Hepatocyte (in vitro differentiated cells): Measurements from ENCODE around the gene CAPZB. TPM values are rescaled to one million over a fixed set of nuclear protein-coding genes. Genes with fewer than 3 reads are reported as not detected.

Experiments
- DNase-seq: peaks from one replicate; pipeline ENCODE4 v3.0.0-alpha.2; 2016; ENCODE audit warnings: low spot score
- H2AFZ ChIP-seq: fragments of 200-600 bp; sonication (generic); 2 replicates; pipeline ENCODE4 v1.6.0; 2016; ENCODE audit warnings: antibody characterized with exemption, mild to moderate bottlenecking
- H3K27ac ChIP-seq: fragments of 200-600 bp; sonication (generic); 2 replicates; pipeline ENCODE4 v1.5.1; 2016; ENCODE audit warnings: mild to moderate bottlenecking
- H3K27me3 ChIP-seq: fragments of 200-600 bp; sonication (generic); 2 replicates; pipeline ENCODE4 v1.6.1; 2016
- H3K36me3 ChIP-seq: fragments of 200-600 bp; sonication (generic); replicated peaks from 2 replicates; pipeline ENCODE4 v1.5.1; 2016; ENCODE audit warnings: low read depth; ENCODE audit not compliant: insufficient read depth
- H3K4me1 ChIP-seq: fragments of 200-600 bp; sonication (generic); 2 replicates; pipeline ENCODE4 v1.5.1; 2016; ENCODE audit warnings: mild to moderate bottlenecking, moderate library complexity; ENCODE audit not compliant: insufficient read depth
- H3K4me2 ChIP-seq: fragments of 200-600 bp; sonication (generic); 2 replicates; pipeline ENCODE4 v1.6.0; 2016
- H3K4me3 ChIP-seq: fragments of 200-600 bp; sonication (generic); 2 replicates; pipeline ENCODE4 v1.5.1; 2016; ENCODE audit warnings: mild to moderate bottlenecking
- H3K79me2 ChIP-seq: fragments of 200-600 bp; sonication (generic); 2 replicates; pipeline ENCODE4 v1.6.0; 2017; ENCODE audit warnings: mild to moderate bottlenecking
- H3K9me2 ChIP-seq: fragments of 200-600 bp; sonication (generic); replicated peaks from 2 replicates; pipeline ENCODE4 v1.6.0; 2017; ENCODE audit warnings: mild to moderate bottlenecking; ENCODE audit not compliant: insufficient read depth
- H3K9me3 ChIP-seq: fragments of 200-600 bp; sonication (generic); 2 replicates; pipeline ENCODE4 v1.5.1; 2016; ENCODE audit warnings: low read depth, mild to moderate bottlenecking
- H4K20me1 ChIP-seq: fragments of 200-600 bp; sonication (generic); 2 replicates; pipeline ENCODE4 v1.6.0; 2016; ENCODE audit warnings: mild to moderate bottlenecking; ENCODE audit not compliant: insufficient read depth, poor library complexity, severe bottlenecking
- EZH2 ChIP-seq: fragments of 200-600 bp; sonication (generic); IDR thresholded peaks from 2 replicates; pipeline ENCODE4 v1.6.1; 2016; ENCODE audit warnings: antibody characterized with exemption, mild to moderate bottlenecking, borderline replicate concordance
- EZH2phosphoT487 ChIP-seq: fragments of 200-600 bp; sonication (generic); IDR thresholded peaks from one replicate; pipeline ENCODE4 v1.6.1; 2018; ENCODE audit warnings: antibody characterized with exemption, mild to moderate bottlenecking, low read depth, moderate library complexity; ENCODE audit not compliant: unreplicated experiment, severe bottlenecking
- WGBS: methylation state at CpG from one replicate; pipeline ENCODE4 v1.1.6; 2016; ENCODE audit warnings: low lambda C conversion rate; ENCODE audit errors: missing lambda C conversion rate; 5-methylcytosine and 5-hydroxymethylcytosine counted together
- polyA plus RNA-seq: library from polyadenylated mRNA; unstranded; fragments of >200 nt; fragmentation: Nextera tagmentation; extraction: Ambion mirVana; gene quantifications from 2 replicates; pipeline ENCODE4 v1.2.1, GENCODE V29; 2016
- total RNA-seq: library from RNA; depleted of rRNA; stranded (reverse); fragments of >200 nt; gene quantifications from 2 replicates; pipeline ENCODE4 v1.2.3, GENCODE V29; 2014
- TF ChIP-seq, protein P1 (sequence below): fragments of 200-600 bp; sonication (generic); IDR thresholded peaks from 2 replicates; pipeline ENCODE4 v1.5.1; 2016; ENCODE audit warnings: antibody characterized with exemption, mild to moderate bottlenecking; ENCODE audit not compliant: poor library complexity

CAPZB gene
- total and polyA plus RNA-seq, 2 experiments from 2014 or later: 139 to 261 TPM

DNA sequence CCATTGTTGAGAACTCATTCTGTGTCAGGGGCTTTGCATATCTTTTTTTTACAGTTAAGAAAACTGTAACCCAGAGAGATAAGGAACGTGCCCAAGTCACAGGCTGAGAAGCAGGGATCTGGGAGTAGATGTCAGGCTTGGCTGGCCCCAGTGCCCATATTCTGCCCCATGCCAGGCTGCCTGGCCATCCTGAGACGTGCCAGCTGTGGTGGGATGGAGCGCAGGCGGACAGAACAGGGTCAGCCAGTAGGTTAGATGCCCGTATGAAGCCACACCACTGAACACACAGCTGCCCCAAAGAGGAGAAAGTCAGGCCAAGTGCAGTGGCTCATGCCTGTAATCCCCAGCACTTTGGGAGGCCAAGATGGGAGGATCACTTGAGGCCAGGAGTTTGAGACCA is 117.3 kb downstream of the CAPZB start:
- H3K9me3 ChIP-seq: no peaks in the 10 kb centered on the region
- no peak overlapping the region for H3K4me3 ChIP-seq
- H2AFZ ChIP-seq: no peak overlapping the region
- H3K9me2 ChIP-seq: no peaks in the 10 kb centered on the region
- no peaks in the 10 kb centered on the region for H3K27me3 ChIP-seq
- TF ChIP-seq EZH2phosphoT487 (no peak), EZH2 (no peak)
- TF ChIP-seq, protein P1, sequence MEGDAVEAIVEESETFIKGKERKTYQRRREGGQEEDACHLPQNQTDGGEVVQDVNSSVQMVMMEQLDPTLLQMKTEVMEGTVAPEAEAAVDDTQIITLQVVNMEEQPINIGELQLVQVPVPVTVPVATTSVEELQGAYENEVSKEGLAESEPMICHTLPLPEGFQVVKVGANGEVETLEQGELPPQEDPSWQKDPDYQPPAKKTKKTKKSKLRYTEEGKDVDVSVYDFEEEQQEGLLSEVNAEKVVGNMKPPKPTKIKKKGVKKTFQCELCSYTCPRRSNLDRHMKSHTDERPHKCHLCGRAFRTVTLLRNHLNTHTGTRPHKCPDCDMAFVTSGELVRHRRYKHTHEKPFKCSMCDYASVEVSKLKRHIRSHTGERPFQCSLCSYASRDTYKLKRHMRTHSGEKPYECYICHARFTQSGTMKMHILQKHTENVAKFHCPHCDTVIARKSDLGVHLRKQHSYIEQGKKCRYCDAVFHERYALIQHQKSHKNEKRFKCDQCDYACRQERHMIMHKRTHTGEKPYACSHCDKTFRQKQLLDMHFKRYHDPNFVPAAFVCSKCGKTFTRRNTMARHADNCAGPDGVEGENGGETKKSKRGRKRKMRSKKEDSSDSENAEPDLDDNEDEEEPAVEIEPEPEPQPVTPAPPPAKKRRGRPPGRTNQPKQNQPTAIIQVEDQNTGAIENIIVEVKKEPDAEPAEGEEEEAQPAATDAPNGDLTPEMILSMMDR: no peak
- no peaks in the 10 kb centered on the region for H3K36me3 ChIP-seq
- DNase-seq: no peak
- H4K20me1 ChIP-seq: peaks cover 18% of the 10 kb centered on the region
- peaks cover 29% of the 10 kb centered on the region for H3K79me2 ChIP-seq
- WGBS: 94% methylated on average over 5 of the region's 5 CpGs
- H3K4me2 ChIP-seq: no peak overlapping the region
- H3K27ac ChIP-seq: no peak overlapping the region
- H3K4me1 ChIP-seq: peaks cover 13% of the 10 kb centered on the region

DNA sequence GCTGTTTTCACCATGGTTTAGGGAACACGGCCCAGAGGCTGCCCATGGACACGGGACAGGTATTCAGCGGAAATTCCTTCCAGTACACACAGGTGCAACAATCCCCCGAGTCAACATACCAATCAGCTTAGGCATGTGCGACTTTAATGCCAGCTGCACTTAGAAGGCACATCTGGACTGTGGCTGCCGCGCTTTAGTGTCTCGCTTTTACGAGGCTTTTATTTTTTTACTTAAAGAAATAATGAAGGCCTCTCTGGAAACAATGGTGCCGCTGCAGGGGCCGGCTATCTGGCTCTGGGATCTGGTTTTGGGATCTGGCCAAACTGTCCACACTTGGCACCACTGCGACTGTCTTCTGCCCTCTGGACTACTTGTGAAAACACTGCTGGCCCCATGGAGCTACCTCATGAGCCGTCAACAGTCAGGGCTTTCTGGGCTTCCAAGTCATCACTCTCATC is 117.7 kb downstream of the CAPZB start:
- peaks cover 18% of the 10 kb centered on the region for H4K20me1 ChIP-seq
- no peak overlapping the region for H3K4me2 ChIP-seq
- WGBS: 67% methylated on average over 13 of the region's 13 CpGs
- H3K4me1 ChIP-seq: peaks cover 13% of the 10 kb centered on the region
- TF ChIP-seq, protein P1: no peak
- no peak for TF ChIP-seq EZH2phosphoT487
- TF ChIP-seq EZH2: no peak
- H3K79me2 ChIP-seq: peaks cover 33% of the 10 kb centered on the region
- no peaks in the 10 kb centered on the region for H3K36me3 ChIP-seq
- no peaks in the 10 kb centered on the region for H3K9me2 ChIP-seq
- H3K27ac ChIP-seq: no peak overlapping the region
- DNase-seq: no peak
- no peaks in the 10 kb centered on the region for H3K27me3 ChIP-seq
- no peak overlapping the region for H2AFZ ChIP-seq
- H3K4me3 ChIP-seq: no peak overlapping the region
- no peaks in the 10 kb centered on the region for H3K9me3 ChIP-seq

DNA sequence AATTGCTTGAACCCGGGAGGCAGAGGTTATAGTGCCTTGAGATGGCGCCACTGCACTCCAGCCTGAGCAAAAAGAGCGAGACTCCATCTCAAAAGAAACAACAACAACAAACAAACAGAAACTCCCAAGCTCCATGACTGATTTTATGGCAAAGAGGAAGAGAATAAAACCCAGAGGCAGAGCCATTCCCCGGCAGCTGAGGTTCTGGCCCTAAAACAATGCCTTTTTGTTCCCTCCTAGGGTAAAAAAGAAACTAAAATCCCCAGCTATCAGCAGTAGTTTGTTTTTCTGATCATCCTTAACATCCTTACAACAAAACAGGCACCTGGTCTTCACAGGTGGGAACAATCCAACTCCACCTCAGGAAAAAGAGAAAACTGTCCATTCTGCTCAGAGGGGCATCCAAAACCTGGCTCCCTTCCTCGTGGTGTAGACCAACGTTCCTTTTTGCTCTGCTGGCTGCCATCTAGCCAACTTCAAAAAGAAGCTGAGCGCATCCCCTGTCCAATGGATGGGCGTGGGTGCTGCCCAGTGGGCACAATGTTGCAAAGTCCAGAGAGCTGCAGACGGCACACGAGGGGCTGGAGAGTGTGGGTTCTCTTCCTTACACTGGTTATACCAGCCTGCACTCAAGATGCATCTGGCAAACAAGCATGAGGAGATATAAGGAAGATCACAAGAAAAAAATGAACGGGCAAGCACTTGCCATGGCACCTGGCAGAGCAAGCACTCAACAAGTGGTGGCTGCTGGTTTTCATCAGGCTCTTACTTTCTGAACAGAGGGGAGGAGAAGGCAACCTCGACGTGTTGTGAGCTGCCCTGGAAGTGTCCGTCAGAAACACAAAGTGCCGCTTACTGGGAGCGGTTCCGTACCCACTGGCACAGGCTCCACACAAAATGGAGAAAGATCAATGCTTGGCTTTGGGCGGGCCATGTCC is 118.5 kb downstream of the CAPZB start:
- Histone ChIP-seq H3K4me1 (peaks cover 18% of the 10 kb centered on the region), H3K9me3 (no peaks in the 10 kb centered on the region), H3K36me3 (no peaks in the 10 kb centered on the region), H3K4me3 (no peak overlapping the region), H2AFZ (no peak overlapping the region), H3K4me2 (no peak overlapping the region), H3K27ac (no peak overlapping the region), H3K27me3 (no peaks in the 10 kb centered on the region), H3K79me2 (peaks cover 40% of the 10 kb centered on the region), H4K20me1 (peaks cover 22% of the 10 kb centered on the region), H3K9me2 (no peaks in the 10 kb centered on the region)
- 94% methylated on average over 18 of the region's 18 CpGs for WGBS
- TF ChIP-seq EZH2 (no peak), EZH2phosphoT487 (no peak)
- TF ChIP-seq, protein P1: no peak
- no peak for DNase-seq
